Hepatocyte (in vitro differentiated cells): ENCODE results near the gene CUL1.

Experiments used
- CTCF ChIP-seq: fragments of 200-600 bp; sonication (generic); IDR thresholded peaks from 2 replicates; pipeline ENCODE4 v1.5.1; 2016; ENCODE audit warnings: antibody characterized with exemption, mild to moderate bottlenecking; ENCODE audit not compliant: poor library complexity
- EZH2 ChIP-seq: fragments of 200-600 bp; sonication (generic); IDR thresholded peaks from 2 replicates; pipeline ENCODE4 v1.6.1; 2016; ENCODE audit warnings: antibody characterized with exemption, mild to moderate bottlenecking, borderline replicate concordance

GRCh38 chr7:148773334-148773733 is 74.6 kb downstream of the CUL1 start:
- TF ChIP-seq EZH2 = no peak
- no peak for TF ChIP-seq CTCF
